ENCODE data around the gene C19orf18. TPM values are rescaled to one million over a fixed set of nuclear protein-coding genes. Genes with fewer than 3 reads are reported as not detected.
A peak's percentile ranks its signal among the peaks of the same experiment; 100 is the strongest.

The C19orf18 gene
- total RNA-seq, 1 donor from 2014 or later = 0.13 TPM

- DNase-seq (ENCODE audit: low read depth in 2 of 2) = peak; percentile 81 to 91
These were observed 26.8 kb downstream of the C19orf18 start, which contains the start of gene ZNF256 for GRCh38 chr19:57947419-57948134. Gene ZNF256 (minus strand): TSS chr19:57947706. CDS start chr19:57947474, 232 bp downstream.

DNA sequence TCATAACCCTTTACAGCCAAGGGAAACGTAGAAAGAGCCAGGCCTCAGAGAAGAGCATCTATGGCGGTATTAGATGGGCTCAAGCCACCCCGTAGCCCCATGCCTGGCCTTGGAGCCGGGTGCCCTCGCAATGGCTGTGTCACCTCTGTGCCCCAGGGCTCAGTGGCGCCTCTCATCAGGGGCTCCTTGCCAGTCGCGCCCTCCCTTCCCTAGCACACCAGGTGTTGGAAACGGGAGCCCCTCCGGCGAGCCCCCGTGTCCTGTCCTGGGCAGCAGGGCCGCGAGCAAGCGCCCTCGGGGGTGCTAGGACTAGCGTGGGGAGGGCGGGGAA lies 27.3 kb downstream of the C19orf18 start:
- DNase-seq (ENCODE audit: low read depth in 2 of 2) = no peak

DNA sequence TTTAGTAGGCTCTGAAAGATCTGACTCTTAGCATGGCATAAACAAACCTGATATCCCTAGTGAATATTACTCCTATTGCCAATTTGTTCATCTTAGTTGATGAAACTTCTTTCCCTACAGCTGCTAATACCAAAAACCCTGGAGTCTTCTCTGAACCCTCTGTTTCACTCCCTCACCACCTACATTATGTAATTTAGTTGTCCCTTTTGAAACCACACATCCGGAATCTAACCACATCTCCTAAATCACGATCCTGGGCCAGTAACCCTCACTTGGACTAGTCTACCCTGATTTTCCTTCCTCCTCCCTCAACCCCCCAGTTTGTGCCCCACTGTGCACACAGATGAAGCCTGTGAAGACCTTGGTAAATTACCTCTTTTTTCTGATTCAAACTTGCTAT lies 28.0 kb downstream of the C19orf18 start:
- DNase-seq (ENCODE audit: low read depth in 2 of 2) = no peak

GRCh38 chr19:57941593-57941992 lies 32.7 kb downstream of the C19orf18 start:
- DNase-seq (ENCODE audit: low read depth in 2 of 2) = no peak

- DNase-seq (ENCODE audit: low read depth in 2 of 2) = no peak
These were observed 38.6 kb downstream of the C19orf18 start for GRCh38 chr19:57935731-57936130.

DNA sequence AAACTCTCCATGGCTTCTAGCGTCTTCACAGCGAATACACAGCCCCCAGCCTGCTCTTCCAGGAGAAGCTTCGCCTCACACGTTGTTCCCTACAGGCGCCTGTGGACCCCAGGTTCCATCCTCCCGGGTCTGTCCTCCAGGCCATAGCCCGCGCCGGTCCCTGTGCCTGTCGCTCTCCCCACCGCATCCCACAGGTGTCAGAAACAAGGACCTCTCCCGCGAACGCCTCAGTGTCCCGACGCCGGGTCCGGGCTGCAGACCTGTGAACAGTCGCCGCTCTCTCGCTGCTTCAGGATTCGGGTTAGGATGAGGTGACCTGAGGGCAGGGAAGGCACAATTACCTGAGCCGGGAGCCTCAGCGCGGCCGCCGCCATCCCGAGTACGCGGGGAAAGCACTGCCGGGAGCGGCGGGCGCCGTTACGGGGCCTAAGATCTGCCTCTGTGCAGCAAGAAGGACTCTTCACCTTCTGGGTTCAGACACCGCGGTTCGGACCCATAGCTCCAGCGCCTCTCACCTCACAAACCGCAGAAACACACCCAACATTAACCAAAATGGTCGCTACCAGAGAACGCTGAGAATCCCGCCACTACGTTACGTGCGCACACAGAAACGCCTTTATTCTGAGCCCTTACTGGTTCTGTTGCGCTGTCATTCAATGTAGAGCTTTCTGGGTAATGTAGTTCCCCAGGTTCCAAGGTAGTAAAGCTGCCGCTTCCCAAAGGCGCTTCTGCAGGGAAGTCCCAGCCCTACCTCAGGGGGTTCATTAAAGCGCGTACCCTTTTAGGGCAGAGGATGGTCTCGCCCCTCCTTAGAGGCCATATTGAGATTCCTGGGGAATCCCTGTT lies 39.3 kb downstream of the C19orf18 start, which contains the start of gene ZNF418:
Gene ZNF418, minus strand, starts transcription at position 583 of the 846 bp plus-strand sequence. CDS start 1,580 bp downstream, outside the sequence.
- peak; percentile 65 to 82 for DNase-seq (ENCODE audit: low read depth in 2 of 2)

- DNase-seq (ENCODE audit: low read depth in 2 of 2) = no peak
These were observed 46.7 kb downstream of the C19orf18 start for GRCh38 chr19:57927587-57927986.

- peak; percentile 85 to 94 for DNase-seq (ENCODE audit: low read depth in 2 of 2)
These were observed 58.0 kb downstream of the C19orf18 start, which contains the start of gene ZNF417 for GRCh38 chr19:57916168-57916995. Gene ZNF417 (minus strand): TSS chr19:57916592. CDS start chr19:57916411, 181 bp downstream.

- DNase-seq (ENCODE audit: low read depth in 2 of 2) = no peak
These were observed 59.8 kb downstream of the C19orf18 start for GRCh38 chr19:57914531-57914930.

Other genes starting within 250 kb of the C19orf18 start
- 5.0 and 5.7 TPM in 2 replicates for gene ZNF671, start 246.9 kb downstream of the C19orf18 start, total RNA-seq
- gene ZNF776, start 227.7 kb downstream of the C19orf18 start, total RNA-seq = 12.5 and 17.6 TPM in 2 replicates
- 10.1 and 12.9 TPM in 2 replicates for gene ZNF586, start 204.9 kb downstream of the C19orf18 start, total RNA-seq
- 7.2 and 7.5 TPM in 2 replicates for gene ZNF552, start 159.6 kb downstream of the C19orf18 start, total RNA-seq
- 13.5 and 14.5 TPM in 2 replicates for gene ZNF587B, start 144.2 kb downstream of the C19orf18 start, total RNA-seq
- 15.4 and 15.7 TPM in 2 replicates for gene ZNF587, start 124.7 kb downstream of the C19orf18 start, total RNA-seq
- gene ZNF814, start 85.5 kb downstream of the C19orf18 start, total RNA-seq = 2.3 and 4.0 TPM in 2 replicates
- 9.4 and 9.6 TPM in 2 replicates for gene ZNF417, start 57.9 kb downstream of the C19orf18 start, total RNA-seq
- gene ZNF418, start 39.1 kb downstream of the C19orf18 start, total RNA-seq = 1.4 and 2.3 TPM in 2 replicates
- gene ZNF256, start 26.8 kb downstream of the C19orf18 start, total RNA-seq = 3.3 and 5.2 TPM in 2 replicates
- gene ZNF606, start 28.3 kb upstream of the C19orf18 start, total RNA-seq = 4.1 and 9.4 TPM in 2 replicates
- gene ZSCAN1, start 59.5 kb upstream of the C19orf18 start, total RNA-seq = not detected in 2 replicates
- gene ZNF135, start 84.7 kb upstream of the C19orf18 start, total RNA-seq = 0.64 and 1.8 TPM in 2 replicates
- gene ZSCAN18, start 123.7 kb upstream of the C19orf18 start, total RNA-seq = 10.5 and 25.8 TPM in 2 replicates
- gene ZNF329, start 176.3 kb upstream of the C19orf18 start, total RNA-seq = 7.3 and 10.1 TPM in 2 replicates
- gene ZNF274, start 208.5 kb upstream of the C19orf18 start, total RNA-seq = 9.6 and 13.5 TPM in 2 replicates